ES-I3 (cell line): ENCODE data around the gene ANGPT4.

Experiments
- H3K36me3 ChIP-seq: 2 replicates; pipeline ENCODE4 v1.6.1; 2013; ENCODE audit warnings: mild to moderate bottlenecking, low read length, control low read depth, moderate library complexity; ENCODE audit not compliant: insufficient read depth
- H3K4me1 ChIP-seq: 2 replicates; pipeline ENCODE4 v1.6.1; 2013; ENCODE audit warnings: mild to moderate bottlenecking, control low read depth, low read length; ENCODE audit not compliant: insufficient read depth
- H3K9ac ChIP-seq: 2 replicates; pipeline ENCODE4 v1.6.1; 2013; ENCODE audit warnings: low read depth, mild to moderate bottlenecking, low read length, moderate library complexity
- H3K9me3 ChIP-seq: 2 replicates; pipeline ENCODE4 v1.6.1; 2013; ENCODE audit warnings: mild to moderate bottlenecking, low read length, moderate library complexity; ENCODE audit not compliant: control insufficient read depth, insufficient read depth

Gene ANGPT4

GRCh38 chr20:922781-923180, 6.6 kb upstream of the ANGPT4 start:
- H3K36me3 ChIP-seq = no peaks in the 10 kb centered on the region
- no peak overlapping the region for H3K9ac ChIP-seq
- no peaks in the 10 kb centered on the region for H3K9me3 ChIP-seq
- H3K4me1 ChIP-seq = no peaks in the 10 kb centered on the region

- peaks cover 5% of the 10 kb centered on the region; the same call in 1 of the 2 replicates for H3K4me1 ChIP-seq
- no peak overlapping the region for H3K9ac ChIP-seq
- H3K9me3 ChIP-seq = no peaks in the 10 kb centered on the region
- no peaks in the 10 kb centered on the region for H3K36me3 ChIP-seq
Measured at GRCh38 chr20:921068-921467, 4.9 kb upstream of the ANGPT4 start.

DNA sequence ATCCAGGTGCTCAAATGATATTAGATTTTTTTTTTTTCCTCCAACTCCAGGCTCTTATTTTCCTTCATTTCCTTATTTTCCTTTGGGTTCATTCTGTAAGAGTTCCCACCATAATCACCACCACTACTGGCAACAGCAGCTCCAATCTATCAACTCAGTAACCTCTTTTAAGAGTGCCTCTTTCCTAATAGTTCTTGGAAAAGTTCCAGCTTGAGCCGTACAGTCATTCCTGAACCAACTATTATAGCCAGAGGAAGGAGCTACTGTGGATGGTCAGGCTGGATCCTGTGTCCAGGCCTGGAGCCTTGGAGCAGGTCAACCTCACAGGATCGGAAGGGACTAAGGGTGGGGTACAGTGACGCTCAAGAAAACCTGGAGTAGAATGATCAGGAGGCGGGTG, 4.2 kb upstream of the ANGPT4 start:
- Histone ChIP-seq H3K4me1 (peaks cover 8% of the 10 kb centered on the region; the same call in 1 of the 2 replicates), H3K9me3 (no peaks in the 10 kb centered on the region), H3K9ac (no peak overlapping the region), H3K36me3 (no peaks in the 10 kb centered on the region)

DNA sequence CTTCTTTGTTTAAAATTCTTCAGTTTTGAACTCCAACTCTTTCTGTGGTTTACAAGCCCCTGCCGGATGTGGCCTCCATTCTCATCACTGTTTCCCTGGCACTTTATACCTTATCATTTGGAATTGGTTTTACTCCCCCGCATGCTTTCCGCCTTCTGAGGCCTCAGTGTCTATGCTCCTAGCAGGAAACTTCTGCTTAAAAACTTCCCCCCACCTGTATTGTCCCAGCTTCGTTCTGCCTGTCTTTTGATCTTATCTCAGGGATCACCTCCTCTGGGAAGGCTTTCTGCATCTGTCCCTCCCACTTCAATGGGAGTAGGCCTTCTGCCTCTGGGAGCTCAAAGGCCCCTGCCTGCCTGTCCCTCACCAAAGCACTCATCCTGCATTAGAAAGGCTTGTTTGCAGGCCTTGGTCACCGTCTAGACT, 3.4 kb upstream of the ANGPT4 start:
- no peaks in the 10 kb centered on the region for H3K9me3 ChIP-seq
- peaks cover 8% of the 10 kb centered on the region; the same call in 1 of the 2 replicates for H3K4me1 ChIP-seq
- H3K36me3 ChIP-seq = no peaks in the 10 kb centered on the region
- no peak overlapping the region for H3K9ac ChIP-seq

DNA sequence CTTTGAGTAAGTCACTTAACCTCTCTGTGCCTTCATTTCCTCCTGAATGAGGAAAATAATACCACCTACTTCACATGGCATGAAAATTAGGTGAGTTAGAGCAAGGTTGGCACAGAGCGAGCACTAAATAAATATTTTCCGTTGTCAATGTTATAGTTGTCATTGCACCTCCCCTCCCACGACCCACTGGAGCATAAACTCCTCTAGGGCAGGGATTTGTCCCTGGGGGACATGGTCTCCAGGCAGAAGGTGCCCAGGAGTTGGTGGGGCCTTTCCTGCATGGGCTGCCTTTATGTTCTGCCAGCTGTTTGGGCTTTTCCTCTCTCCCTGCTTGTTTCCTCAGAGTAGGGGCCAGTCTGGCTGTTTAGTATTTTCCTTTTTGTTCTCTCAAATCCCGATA, 1.3 kb upstream of the ANGPT4 start:
- Histone ChIP-seq H3K36me3 (no peaks in the 10 kb centered on the region), H3K9me3 (no peaks in the 10 kb centered on the region), H3K9ac (no peak overlapping the region), H3K4me1 (peaks cover 8% of the 10 kb centered on the region; the same call in 1 of the 2 replicates)

GRCh38 chr20:916825-917224, 691 bp upstream of the ANGPT4 start:
- Histone ChIP-seq H3K9me3 (no peaks in the 10 kb centered on the region), H3K4me1 (peaks cover 8% of the 10 kb centered on the region; the same call in 1 of the 2 replicates), H3K9ac (no peak overlapping the region), H3K36me3 (no peaks in the 10 kb centered on the region)

DNA sequence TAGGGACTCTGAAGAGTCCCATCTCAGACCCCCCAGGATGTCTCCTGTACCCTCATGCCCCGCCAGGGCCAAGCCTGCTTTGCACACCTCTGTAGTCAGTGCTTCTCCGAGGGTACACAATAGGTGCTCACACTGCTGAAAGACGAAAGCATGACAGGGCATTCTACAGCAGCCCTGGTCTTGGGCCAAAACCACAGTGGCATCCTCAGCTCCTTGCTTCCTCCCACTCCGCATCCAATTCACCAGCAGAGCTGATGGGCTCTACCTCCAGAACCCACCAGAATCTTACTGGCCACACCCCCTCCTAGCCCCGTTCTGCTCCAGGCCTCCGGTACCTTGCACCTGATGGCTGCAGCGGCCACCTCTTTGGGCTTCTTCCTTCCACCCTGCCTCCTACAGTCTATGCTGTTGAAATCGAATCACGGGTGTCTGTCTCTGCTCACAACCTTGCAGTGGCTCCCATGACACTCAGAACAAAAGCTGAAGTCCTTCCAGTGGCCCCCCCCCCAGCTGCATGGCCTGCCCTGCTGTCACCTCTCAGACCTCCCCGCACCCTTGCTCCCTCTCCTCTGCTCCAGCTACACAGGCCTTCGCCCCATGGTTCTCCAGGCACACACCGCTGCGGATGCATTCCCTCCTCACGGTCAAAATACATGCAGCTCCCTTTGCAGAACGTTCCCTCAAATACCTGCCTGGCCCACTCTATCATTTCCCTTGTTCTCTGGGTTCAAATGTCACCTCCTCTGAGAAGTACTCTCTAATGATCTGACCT, 1.2 kb downstream of the ANGPT4 start:
- Histone ChIP-seq H3K4me1 (peaks cover 8% of the 10 kb centered on the region; the same call in 1 of the 2 replicates), H3K36me3 (no peaks in the 10 kb centered on the region), H3K9ac (no peak overlapping the region), H3K9me3 (no peaks in the 10 kb centered on the region)

GRCh38 chr20:913306-913849, 2.8 kb downstream of the ANGPT4 start:
- Histone ChIP-seq H3K9ac (no peak overlapping the region), H3K36me3 (no peaks in the 10 kb centered on the region), H3K9me3 (no peaks in the 10 kb centered on the region), H3K4me1 (peaks cover 8% of the 10 kb centered on the region; the same call in 1 of the 2 replicates)

DNA sequence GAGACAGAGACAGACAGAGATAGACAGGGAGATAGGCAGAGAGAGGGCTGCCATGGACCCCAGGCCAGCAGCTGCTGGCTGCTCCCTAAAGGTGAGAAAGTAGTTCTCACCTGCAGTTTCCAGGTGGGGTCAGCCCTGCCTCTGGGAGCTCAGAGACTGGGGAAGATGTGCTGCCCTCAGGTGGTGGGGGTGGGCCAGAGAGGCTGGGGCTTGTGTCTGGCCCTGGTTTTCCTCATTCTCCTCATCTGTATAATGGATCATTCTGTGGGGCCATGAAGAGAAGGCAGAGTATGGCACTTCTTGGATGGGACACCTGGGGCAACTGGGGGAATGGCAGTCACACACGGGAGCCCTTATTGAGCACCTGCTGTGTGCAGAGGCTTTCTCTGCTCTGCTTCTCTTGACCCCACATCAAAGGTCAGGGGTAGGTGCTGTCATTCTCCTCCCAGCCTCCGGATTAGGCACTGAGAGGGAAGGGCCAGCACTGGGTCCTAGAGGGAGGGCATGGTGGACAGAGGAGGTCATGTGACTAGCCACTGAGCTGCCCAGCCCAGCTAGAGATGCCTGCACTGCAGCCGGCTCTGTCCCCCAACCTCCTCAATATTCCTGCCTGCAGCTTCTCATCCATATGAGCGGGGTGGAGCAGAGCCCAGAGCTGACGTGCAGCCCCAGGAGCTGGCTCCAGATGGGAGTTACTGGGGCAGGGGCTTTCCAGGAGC, 4.1 kb downstream of the ANGPT4 start:
- Histone ChIP-seq H3K9ac (no peak overlapping the region), H3K9me3 (no peaks in the 10 kb centered on the region), H3K36me3 (no peaks in the 10 kb centered on the region), H3K4me1 (peaks cover 8% of the 10 kb centered on the region; the same call in 1 of the 2 replicates)

DNA sequence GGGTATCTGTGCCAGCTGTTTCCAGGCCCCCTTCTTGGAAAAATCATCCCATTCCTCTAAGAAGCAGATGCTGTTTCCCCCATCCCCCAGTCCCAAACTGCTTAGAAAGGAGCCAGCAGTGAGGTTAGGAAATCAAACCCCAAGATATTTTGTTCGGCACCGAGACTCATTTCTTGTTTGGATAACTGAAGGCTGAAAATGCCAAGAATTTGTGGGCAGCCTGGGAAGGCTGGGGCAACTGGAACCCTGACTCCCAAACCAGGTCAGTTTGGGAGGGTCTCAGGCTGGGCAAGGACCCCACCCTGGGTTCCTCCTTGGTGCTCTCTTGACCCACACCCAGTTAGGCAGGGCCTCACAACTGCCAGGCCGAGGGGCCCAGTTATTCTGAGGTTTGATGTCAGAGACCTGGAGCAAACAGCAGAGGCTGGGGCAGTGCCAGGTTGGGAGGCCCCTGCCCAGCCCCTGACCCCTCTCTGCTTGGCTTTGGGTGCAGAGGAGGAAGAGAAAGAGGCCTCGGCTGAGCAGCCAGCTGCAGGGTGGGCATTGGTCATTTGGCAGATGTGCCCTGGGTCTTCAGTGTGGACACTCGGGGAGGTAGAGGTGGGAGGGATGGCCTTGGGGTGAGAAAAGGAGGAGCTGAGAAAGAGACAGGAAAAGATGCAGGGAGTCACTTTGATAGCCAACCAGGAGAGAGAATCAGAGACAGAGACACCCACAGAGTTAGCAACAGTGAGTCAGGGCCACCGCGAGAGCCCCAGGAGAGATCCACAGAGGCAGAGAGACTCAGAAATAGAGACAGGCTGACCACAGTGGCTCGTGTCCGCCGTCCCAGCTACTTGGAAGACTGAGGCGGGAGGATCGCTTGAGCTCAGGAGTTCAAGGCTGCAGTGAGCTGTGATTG, 5.0 kb downstream of the ANGPT4 start:
- no peaks in the 10 kb centered on the region for H3K36me3 ChIP-seq
- no peak overlapping the region for H3K9ac ChIP-seq
- peaks cover 3% of the 10 kb centered on the region; the same call in 1 of the 2 replicates for H3K4me1 ChIP-seq
- H3K9me3 ChIP-seq = no peaks in the 10 kb centered on the region

DNA sequence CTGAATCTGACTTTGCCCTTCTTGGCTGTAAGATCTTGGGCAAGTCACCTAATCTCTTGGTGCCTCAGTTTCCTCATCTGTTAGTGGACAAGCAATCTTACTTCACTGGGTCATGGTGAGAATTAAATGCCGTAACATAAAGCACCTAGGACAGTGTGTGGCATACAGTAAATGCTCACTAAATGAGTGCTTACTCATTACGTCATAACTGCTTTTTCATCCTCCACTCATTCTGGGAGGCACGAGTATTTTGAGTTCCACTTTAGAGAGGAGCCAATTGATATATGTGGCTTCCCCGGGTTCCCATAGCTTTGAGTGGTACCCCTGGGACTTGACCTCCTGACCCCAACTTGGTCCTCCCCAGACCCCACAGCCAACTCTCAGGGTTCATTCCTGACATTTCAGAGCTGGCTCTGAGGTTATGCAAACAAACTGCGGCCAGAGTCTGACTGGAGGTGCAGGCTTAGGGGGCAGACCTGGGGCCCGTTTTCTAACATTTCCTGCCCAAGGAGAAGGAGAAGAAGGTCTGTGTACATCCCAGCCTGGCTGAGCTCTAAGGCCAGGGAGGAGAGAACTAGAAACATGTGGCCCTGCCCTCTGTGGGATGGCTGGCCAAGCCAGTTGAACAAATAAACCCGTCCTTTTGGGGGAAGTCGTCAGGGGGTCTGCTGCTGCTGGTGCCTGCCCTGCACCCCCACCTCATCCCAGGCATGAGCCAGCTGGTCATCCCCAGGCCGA, 5.8 kb downstream of the ANGPT4 start:
- no peaks in the 10 kb centered on the region for H3K9me3 ChIP-seq
- H3K4me1 ChIP-seq = no peaks in the 10 kb centered on the region; the same call in 1 of the 2 replicates
- no peaks in the 10 kb centered on the region for H3K36me3 ChIP-seq
- H3K9ac ChIP-seq = no peak overlapping the region

- Histone ChIP-seq H3K36me3 (no peaks in the 10 kb centered on the region), H3K4me1 (no peaks in the 10 kb centered on the region; the same call in 1 of the 2 replicates), H3K9me3 (no peaks in the 10 kb centered on the region), H3K9ac (no peak overlapping the region)
Measured at GRCh38 chr20:909641-910040, 6.5 kb downstream of the ANGPT4 start.

DNA sequence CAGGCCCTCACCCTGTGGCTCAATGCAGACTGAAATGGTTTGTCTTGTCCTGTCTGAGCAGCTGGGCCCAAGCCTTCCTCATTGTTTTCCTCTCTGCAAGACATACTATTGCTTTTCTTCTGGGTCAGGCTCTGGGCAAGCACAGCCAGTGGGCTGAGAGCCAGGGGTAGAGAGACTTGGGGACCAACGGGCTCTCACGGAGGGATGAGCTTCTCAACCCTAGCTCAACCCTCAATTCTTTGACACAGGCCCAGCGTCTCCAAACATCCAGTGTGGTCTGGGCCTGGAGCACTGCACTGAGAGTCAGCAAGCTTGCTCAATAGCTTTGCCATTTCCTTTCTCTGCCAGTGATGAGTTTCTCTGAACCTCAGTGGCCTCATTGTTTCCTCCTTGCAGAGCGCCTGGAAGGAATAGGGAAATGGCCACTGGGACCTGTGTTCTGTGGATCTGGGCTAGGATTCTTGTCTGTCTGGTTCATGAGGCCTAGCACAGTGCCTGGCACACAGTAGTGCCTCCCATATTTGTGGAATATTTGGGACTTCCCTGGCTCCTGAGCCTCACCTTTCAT, 9.3 kb downstream of the ANGPT4 start:
- no peaks in the 10 kb centered on the region for H3K9me3 ChIP-seq

More for the DNA sequence above, 9.3 kb downstream of the ANGPT4 start:
- H3K9ac ChIP-seq = no peak overlapping the region
- no peaks in the 10 kb centered on the region for H3K36me3 ChIP-seq
- no peaks in the 10 kb centered on the region; the same call in 1 of the 2 replicates for H3K4me1 ChIP-seq
